22Rv1 (cell line): ENCODE measurements around the gene IL27RA.
"Not testable (repeated sequence)": the region's sequence is repeated elsewhere in the genome, so short reads cannot be mapped to it uniquely, and the experiment has no call there.

Source experiments
- CTCF ChIP-seq: fragments of 450-650 bp; IDR thresholded peaks from 2 replicates; pipeline ENCODE4 v1.5.1; 2017; ENCODE audit warnings: mild to moderate bottlenecking
- ZFX ChIP-seq: fragments of 450-650 bp; IDR thresholded peaks from 2 replicates; pipeline ENCODE4 v1.6.1; 2017; ENCODE audit warnings: antibody characterized with exemption, borderline replicate concordance

GRCh38 chr19:14047866-14048265 lies 16.3 kb downstream of the IL27RA start:
- TF ChIP-seq CTCF, ZFX: not testable (repeated sequence)
